ENCODE measurements around the gene MSRB3.

MSRB3 gene

GRCh38 chr12:65465766-65466547 is 187.5 kb downstream of the MSRB3 start:
- Histone ChIP-seq H3K9ac (no peak overlapping the region), H3K4me2 (no peak overlapping the region), H3K4me1 (ENCODE audit: low read depth, poor library complexity, severe bottlenecking) (no peaks in the 10 kb centered on the region), H4K20me1 (ENCODE audit: insufficient read depth) (no peaks in the 10 kb centered on the region), H3K27ac (no peak overlapping the region), H3K36me3 (ENCODE audit: insufficient read depth) (no peaks in the 10 kb centered on the region), H3K79me2 (ENCODE audit: insufficient read depth, low read depth) (no peaks in the 10 kb centered on the region), H3K4me3 (IDR thresholded peaks at IDR 0.05; ENCODE audit: insufficient read depth, low read depth, low read length) (no peak overlapping the region), H3K27me3 (ENCODE audit: insufficient read depth, low read depth) (no peaks in the 10 kb centered on the region), H2AFZ (ENCODE audit: low read depth) (no peak overlapping the region)
- no peak for TF ChIP-seq CTCF (conservative IDR thresholded peaks at IDR 0.05; ENCODE audit: low read depth, low read length)

GRCh38 chr12:65466911-65467310 is 188.4 kb downstream of the MSRB3 start:
- H3K4me1 ChIP-seq (ENCODE audit: low read depth, poor library complexity, severe bottlenecking) = no peaks in the 10 kb centered on the region
- no peak overlapping the region for H3K9ac ChIP-seq
- H3K4me2 ChIP-seq = no peak overlapping the region

GRCh38 chr12:65470256-65470655 is 191.8 kb downstream of the MSRB3 start:
- no peak for TF ChIP-seq CTCF (conservative IDR thresholded peaks at IDR 0.05; ENCODE audit: low read depth, low read length)
- Histone ChIP-seq H4K20me1 (ENCODE audit: insufficient read depth) (no peaks in the 10 kb centered on the region), H3K4me1 (ENCODE audit: low read depth, poor library complexity, severe bottlenecking) (no peaks in the 10 kb centered on the region), H3K27me3 (ENCODE audit: insufficient read depth, low read depth) (no peaks in the 10 kb centered on the region), H3K27ac (no peak overlapping the region), H3K79me2 (ENCODE audit: insufficient read depth, low read depth) (no peaks in the 10 kb centered on the region), H3K36me3 (ENCODE audit: insufficient read depth) (no peaks in the 10 kb centered on the region), H3K4me3 (IDR thresholded peaks at IDR 0.05; ENCODE audit: insufficient read depth, low read depth, low read length) (no peak overlapping the region), H3K4me2 (no peak overlapping the region), H3K9ac (no peak overlapping the region), H2AFZ (ENCODE audit: low read depth) (no peak overlapping the region)

More at GRCh38 chr12:65466911-65467310, 188.4 kb downstream of the MSRB3 start:
- Histone ChIP-seq H3K79me2 (ENCODE audit: insufficient read depth, low read depth) (no peaks in the 10 kb centered on the region), H3K4me3 (IDR thresholded peaks at IDR 0.05; ENCODE audit: insufficient read depth, low read depth, low read length) (no peak overlapping the region), H4K20me1 (ENCODE audit: insufficient read depth) (no peaks in the 10 kb centered on the region), H3K36me3 (ENCODE audit: insufficient read depth) (no peaks in the 10 kb centered on the region), H2AFZ (ENCODE audit: low read depth) (no peak overlapping the region), H3K27me3 (ENCODE audit: insufficient read depth, low read depth) (no peaks in the 10 kb centered on the region), H3K27ac (no peak overlapping the region)
- no peak for TF ChIP-seq CTCF (conservative IDR thresholded peaks at IDR 0.05; ENCODE audit: low read depth, low read length)

- no peak overlapping the region for H3K27ac ChIP-seq
- TF ChIP-seq CTCF (conservative IDR thresholded peaks at IDR 0.05; ENCODE audit: low read depth, low read length) = no peak
- H3K4me3 ChIP-seq (IDR thresholded peaks at IDR 0.05; ENCODE audit: insufficient read depth, low read depth, low read length) = no peak overlapping the region
- no peaks in the 10 kb centered on the region for H4K20me1 ChIP-seq (ENCODE audit: insufficient read depth)
- H3K4me2 ChIP-seq = no peak overlapping the region
- H3K27me3 ChIP-seq (ENCODE audit: insufficient read depth, low read depth) = no peaks in the 10 kb centered on the region
- no peaks in the 10 kb centered on the region for H3K4me1 ChIP-seq (ENCODE audit: low read depth, poor library complexity, severe bottlenecking)
- no peak overlapping the region for H3K9ac ChIP-seq
- H3K79me2 ChIP-seq (ENCODE audit: insufficient read depth, low read depth) = no peaks in the 10 kb centered on the region
- no peaks in the 10 kb centered on the region for H3K36me3 ChIP-seq (ENCODE audit: insufficient read depth)
- H2AFZ ChIP-seq (ENCODE audit: low read depth) = no peak overlapping the region
Observed at GRCh38 chr12:65472079-65472478, 193.6 kb downstream of the MSRB3 start.
